HG02973 (cell line): ENCODE data around the gene MCHR2.
A peak's percentile ranks its signal among the peaks of the same experiment; 100 is the strongest.

Experiments used
- ATAC-seq: cut with Tn5 transposase; IDR thresholded peaks from one replicate; pipeline ENCODE4 v1.9.1; 2021; ENCODE audit warnings: moderate library complexity; ENCODE audit not compliant: unreplicated experiment

The MCHR2 gene

GRCh38 chr6:99905209-99906106, 88.6 kb downstream of the MCHR2 start:
- peak; percentile 93 for ATAC-seq

- no peak for ATAC-seq
Measured at GRCh38 chr6:99901596-99902384, 92.2 kb downstream of the MCHR2 start.

- ATAC-seq = no peak
Measured at GRCh38 chr6:99894815-99895214, 99.2 kb downstream of the MCHR2 start.

- ATAC-seq = no peak
Measured at GRCh38 chr6:99887066-99887465, 107.0 kb downstream of the MCHR2 start.

GRCh38 chr6:99885051-99885450, 109.0 kb downstream of the MCHR2 start:
- ATAC-seq = no peak

- no peak for ATAC-seq
Measured at GRCh38 chr6:99882128-99882702, 111.8 kb downstream of the MCHR2 start.

- ATAC-seq = no peak
Measured at GRCh38 chr6:99879431-99879830, 114.6 kb downstream of the MCHR2 start.

- ATAC-seq = no peak
Measured at GRCh38 chr6:99875068-99875467, 119.0 kb downstream of the MCHR2 start.

- no peak for ATAC-seq
Measured at GRCh38 chr6:99873084-99873483, 120.9 kb downstream of the MCHR2 start.

- ATAC-seq = no peak
Measured at GRCh38 chr6:99871641-99872040, 122.4 kb downstream of the MCHR2 start.
